ENCODE data around the gene CCDC85C.

The CCDC85C gene

DNA sequence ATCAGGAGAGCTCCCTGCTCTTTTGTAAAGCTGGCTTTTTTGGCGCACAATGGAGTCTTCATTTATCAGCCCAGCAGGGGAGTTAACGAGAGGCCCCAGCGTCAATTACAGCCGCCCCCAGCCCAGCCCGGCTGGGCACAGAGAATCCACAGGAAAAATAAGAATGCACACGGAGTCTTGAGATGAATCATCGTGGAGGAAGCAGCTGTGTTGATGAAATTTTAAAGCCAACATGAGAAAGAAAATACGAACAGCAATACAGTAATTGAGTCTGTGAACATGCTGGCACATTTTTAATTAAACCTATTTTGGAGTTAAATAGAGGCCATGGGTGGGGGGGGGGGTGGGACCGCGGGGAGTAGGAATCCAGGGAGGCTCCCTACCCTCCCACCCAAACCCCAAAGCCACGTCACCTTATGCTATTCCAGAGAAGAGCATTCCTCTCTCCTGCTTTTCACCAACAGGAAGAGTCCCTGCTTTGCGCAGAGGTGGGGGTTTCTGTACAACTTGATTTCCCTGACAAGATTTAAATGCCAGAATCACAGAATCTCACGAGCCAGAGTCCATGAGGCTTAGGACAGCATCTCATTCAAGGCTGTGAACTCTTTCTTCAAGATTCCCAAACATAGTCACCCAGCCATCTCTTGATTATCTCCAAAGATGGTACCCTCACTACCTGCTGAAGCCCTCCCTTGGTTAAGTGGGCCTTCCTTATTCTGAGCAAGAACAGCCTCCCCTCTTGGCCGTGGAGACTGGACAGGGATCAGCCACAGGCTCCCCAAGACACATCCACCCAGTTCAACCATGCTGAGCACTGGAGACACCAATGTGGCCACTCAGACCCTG lies 72.5 kb downstream of the CCDC85C start:
- H3K9me3 ChIP-seq (ENCODE audit: low read length): no peaks in the 10 kb centered on the region
- H2AFZ ChIP-seq (ENCODE audit: low read depth, low read length): no peak overlapping the region
- no peaks in the 10 kb centered on the region for H3K27me3 ChIP-seq (ENCODE audit: insufficient read depth, low read length)
- peaks cover 65% of the 10 kb centered on the region for H3K4me1 ChIP-seq (ENCODE audit: insufficient read depth, low read length)
- H3K36me3 ChIP-seq (ENCODE audit: insufficient read depth, low read length): no peaks in the 10 kb centered on the region
- no peak overlapping the region for H3K4me3 ChIP-seq (ENCODE audit: low read length)

DNA sequence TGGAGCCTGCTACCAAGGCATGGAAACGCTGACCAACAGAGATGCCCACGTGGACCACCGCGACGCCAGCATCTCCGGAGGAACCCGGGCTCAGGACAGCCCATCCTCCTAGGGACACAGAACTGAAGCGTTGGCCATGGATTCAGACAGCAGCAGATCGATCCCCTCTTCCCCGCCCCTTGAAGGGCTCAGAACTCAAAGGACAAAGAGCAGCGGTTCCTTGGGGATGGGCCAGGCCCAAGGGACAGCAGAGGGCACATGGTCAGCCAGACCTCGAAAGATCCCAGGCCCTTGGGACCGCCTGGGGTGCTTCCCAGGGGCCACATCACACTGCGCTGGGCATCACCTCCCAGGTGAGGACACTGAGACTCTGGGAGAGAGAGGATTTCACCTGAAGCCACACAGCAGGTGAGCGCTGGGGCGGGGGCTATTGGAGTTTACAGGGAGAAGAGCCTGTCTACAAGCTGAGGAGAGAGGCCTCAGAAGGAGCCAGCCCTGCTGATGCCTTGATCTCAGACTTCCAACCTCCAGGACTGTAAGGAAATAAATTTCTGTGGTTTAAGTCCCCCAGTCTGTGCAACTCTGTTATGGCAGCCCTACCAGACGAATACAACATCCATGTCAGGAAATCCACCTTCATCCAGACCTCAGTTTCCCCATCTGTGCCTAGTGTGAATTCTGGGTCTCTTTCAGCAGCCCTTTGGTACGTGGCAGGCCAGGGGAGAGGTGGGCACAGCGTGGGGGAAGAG lies 73.4 kb downstream of the CCDC85C start:
- no peaks in the 10 kb centered on the region for H3K36me3 ChIP-seq (ENCODE audit: insufficient read depth, low read length)
- no peaks in the 10 kb centered on the region for H3K9me3 ChIP-seq (ENCODE audit: low read length)
- no peak overlapping the region for H2AFZ ChIP-seq (ENCODE audit: low read depth, low read length)
- H3K4me3 ChIP-seq (ENCODE audit: low read length): no peak overlapping the region
- H3K4me1 ChIP-seq (ENCODE audit: insufficient read depth, low read length): peaks cover 56% of the 10 kb centered on the region
- no peaks in the 10 kb centered on the region for H3K27me3 ChIP-seq (ENCODE audit: insufficient read depth, low read length)

DNA sequence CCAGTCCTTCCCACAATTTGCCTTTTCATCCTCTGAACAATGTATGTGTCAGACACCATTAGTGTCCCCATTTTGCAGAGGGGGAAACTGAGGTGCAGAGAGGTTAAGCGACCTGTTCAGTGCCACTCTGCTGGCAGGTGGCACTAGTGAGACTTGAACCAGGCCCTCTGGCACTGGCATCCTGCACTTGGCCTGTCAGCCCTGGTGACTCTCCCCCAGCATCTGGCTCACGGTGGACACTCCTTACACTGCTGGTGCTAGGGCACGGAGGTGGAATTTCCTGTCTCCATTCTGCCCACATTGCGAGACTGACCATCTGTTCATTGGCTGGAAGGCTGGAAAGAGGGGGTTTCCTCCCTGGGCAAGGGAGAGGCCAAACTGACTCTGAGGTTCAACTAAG lies 74.1 kb downstream of the CCDC85C start:
- peaks cover 55% of the 10 kb centered on the region for H3K4me1 ChIP-seq (ENCODE audit: insufficient read depth, low read length)
- H3K27me3 ChIP-seq (ENCODE audit: insufficient read depth, low read length): no peaks in the 10 kb centered on the region
- H3K4me3 ChIP-seq (ENCODE audit: low read length): no peak overlapping the region
- no peak overlapping the region for H2AFZ ChIP-seq (ENCODE audit: low read depth, low read length)
- H3K36me3 ChIP-seq (ENCODE audit: insufficient read depth, low read length): no peaks in the 10 kb centered on the region
- H3K9me3 ChIP-seq (ENCODE audit: low read length): no peaks in the 10 kb centered on the region

DNA sequence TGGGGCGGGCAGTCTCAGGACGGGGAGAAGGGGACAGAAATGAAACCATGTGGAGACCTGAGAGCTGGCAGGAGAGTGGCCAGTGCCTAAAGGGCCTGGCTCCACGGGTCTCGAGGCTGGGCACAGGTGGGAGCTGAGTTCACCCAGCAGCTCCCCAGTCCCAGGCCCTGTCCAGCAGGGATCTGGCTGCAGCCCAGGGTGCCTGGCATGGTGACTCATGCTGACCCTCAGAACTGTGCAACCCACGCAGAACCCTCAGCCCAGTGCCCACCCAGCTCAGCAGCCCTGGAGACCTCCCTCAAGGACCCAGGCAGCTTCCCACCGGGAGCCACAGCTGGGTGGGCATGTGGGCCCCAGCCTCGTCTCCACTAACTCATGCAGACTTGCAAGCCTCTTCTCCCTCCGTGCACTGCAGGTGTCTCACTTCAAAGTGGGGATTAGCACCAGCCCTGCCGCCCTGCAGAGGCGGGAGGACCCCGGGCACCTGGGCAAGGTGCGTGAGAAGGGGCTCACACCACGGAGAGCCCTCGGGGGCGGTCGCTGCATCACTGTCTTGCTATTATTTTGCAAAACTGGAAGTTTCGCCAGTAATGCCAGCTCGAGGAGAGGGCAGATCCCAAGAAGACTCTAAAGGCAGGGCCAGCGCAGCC lies 76.5 kb downstream of the CCDC85C start:
- no peak overlapping the region for H2AFZ ChIP-seq (ENCODE audit: low read depth, low read length)

DNA sequence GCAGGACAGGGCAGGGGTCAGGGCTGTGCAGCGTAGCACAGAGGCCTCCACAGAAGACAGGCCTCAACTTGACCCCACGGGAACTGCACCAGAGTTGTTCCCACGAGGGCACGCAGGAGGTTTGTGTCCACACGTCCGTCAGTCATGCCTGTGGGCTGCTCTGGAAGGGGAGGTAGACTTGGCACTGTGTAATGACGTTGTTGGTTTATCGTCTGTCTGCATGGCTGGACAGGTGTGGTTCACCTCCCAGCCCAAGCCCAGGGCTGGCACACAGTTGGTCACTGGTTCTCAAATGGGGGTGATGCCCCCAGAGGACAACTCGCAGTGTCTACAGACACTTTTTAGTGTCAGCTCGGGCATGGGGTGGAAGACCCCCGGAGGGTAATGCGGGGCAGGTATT lies 77.0 kb downstream of the CCDC85C start:
- no peaks in the 10 kb centered on the region for H3K9me3 ChIP-seq (ENCODE audit: low read length)
- no peaks in the 10 kb centered on the region for H3K27me3 ChIP-seq (ENCODE audit: insufficient read depth, low read length)
- H3K4me1 ChIP-seq (ENCODE audit: insufficient read depth, low read length): peaks cover 55% of the 10 kb centered on the region
- no peaks in the 10 kb centered on the region for H3K36me3 ChIP-seq (ENCODE audit: insufficient read depth, low read length)
- no peak overlapping the region for H2AFZ ChIP-seq (ENCODE audit: low read depth, low read length)
- no peak overlapping the region for H3K4me3 ChIP-seq (ENCODE audit: low read length)

More for the DNA sequence above, 76.5 kb downstream of the CCDC85C start:
- Histone ChIP-seq H3K27me3 (ENCODE audit: insufficient read depth, low read length) (no peaks in the 10 kb centered on the region), H3K4me1 (ENCODE audit: insufficient read depth, low read length) (peaks cover 55% of the 10 kb centered on the region), H3K4me3 (ENCODE audit: low read length) (no peak overlapping the region), H3K9me3 (ENCODE audit: low read length) (no peaks in the 10 kb centered on the region), H3K36me3 (ENCODE audit: insufficient read depth, low read length) (no peaks in the 10 kb centered on the region)

DNA sequence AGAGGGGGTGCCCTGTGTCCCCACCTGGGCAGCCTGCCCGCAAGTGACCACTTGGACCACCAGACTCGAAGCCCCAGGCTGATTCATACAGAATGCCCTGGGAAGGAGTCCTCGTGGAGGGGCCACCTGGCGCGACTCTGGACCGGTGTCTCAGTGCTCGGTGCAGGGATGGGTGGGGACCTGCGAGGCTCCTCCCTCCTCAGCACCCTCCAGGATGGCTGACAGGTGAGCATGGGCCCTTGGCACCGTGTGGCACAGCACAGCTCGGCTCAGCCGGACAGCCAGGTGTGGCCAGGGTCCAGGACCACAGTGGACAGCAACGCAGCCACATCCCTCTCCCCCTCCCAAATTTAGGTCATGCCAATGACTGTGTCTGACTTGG lies 78.3 kb downstream of the CCDC85C start:
- Histone ChIP-seq H3K4me1 (ENCODE audit: insufficient read depth, low read length) (peaks cover 45% of the 10 kb centered on the region), H2AFZ (ENCODE audit: low read depth, low read length) (no peak overlapping the region), H3K9me3 (ENCODE audit: low read length) (no peaks in the 10 kb centered on the region), H3K36me3 (ENCODE audit: insufficient read depth, low read length) (peaks cover 4% of the 10 kb centered on the region), H3K27me3 (ENCODE audit: insufficient read depth, low read length) (no peaks in the 10 kb centered on the region), H3K4me3 (ENCODE audit: low read length) (no peak overlapping the region)

DNA sequence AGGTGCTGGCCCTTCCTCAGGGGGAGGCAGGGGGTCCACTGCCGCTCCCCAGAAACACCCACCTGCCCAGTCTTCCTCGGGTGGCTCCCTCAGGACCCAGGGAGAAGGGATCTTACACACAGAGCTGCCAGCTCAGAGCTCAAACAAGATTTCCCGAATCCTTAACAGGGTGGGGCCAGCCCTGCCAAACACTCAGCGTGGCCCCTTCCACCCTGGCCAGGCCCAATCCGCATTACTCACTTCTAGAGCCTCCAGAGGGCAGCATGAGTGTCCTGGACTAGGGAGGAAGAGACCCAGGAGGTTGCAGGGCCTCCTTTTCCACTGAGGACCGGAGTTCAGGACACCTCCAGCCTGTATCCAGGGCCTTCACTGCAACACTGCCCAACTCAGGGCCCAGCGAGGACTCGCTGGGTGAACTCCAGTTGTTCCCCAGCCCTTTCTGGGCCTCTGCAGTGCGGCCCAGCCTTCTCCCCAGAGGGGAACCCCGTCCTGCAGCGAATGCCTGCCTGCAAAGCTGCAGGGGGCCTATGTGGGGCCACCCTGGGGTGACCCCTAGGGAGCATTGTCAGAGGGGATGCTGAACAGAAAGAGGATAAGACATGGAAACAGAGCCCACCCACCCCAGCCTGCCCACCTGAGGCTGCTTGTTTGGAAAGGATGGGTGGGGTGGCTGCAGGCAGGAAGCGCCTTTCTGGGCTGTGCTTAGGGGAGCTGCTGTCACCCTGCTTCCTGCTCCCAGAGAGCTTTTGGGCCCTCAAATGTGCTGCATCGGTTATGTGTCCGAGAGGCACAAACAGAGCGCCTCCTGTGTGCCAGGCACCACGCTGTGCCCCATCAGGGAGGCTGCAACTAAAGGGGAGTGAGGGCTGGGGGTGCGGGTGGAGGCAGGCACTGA lies 79.0 kb downstream of the CCDC85C start:
- Histone ChIP-seq H3K27me3 (ENCODE audit: insufficient read depth, low read length) (no peaks in the 10 kb centered on the region), H3K4me3 (ENCODE audit: low read length) (no peak overlapping the region), H2AFZ (ENCODE audit: low read depth, low read length) (no peak overlapping the region), H3K4me1 (ENCODE audit: insufficient read depth, low read length) (peaks cover 38% of the 10 kb centered on the region), H3K36me3 (ENCODE audit: insufficient read depth, low read length) (peaks cover 5% of the 10 kb centered on the region), H3K9me3 (ENCODE audit: low read length) (no peaks in the 10 kb centered on the region)

DNA sequence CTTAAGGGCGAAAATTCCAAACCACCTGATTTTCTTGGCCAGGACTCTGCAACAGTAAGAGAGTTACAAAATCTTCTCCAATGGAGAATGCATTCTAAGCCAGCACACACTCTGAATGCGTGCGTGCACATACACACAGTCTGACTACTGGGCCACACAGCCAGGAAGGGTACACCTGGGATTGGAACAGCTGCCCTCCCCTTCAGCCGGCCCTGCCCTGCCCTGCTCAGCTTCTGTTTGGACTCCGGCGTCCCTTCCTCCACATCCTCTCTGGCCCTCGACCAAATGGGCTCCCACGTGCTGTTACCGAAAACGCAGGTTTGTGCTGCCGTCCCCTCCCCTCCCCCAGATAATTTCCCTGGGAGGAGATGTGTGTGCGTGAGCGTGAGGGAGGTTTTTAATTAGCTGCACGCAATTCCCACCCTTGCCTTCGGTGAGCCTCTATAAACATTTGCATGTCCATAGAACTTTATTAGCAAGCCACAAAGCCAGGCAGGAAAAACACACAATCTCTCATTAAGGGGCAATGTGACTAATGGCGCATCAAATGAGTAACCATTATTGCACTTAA lies 79.8 kb downstream of the CCDC85C start:
- H3K4me3 ChIP-seq (ENCODE audit: low read length): no peak overlapping the region
- H3K4me1 ChIP-seq (ENCODE audit: insufficient read depth, low read length): peaks cover 35% of the 10 kb centered on the region
- no peaks in the 10 kb centered on the region for H3K27me3 ChIP-seq (ENCODE audit: insufficient read depth, low read length)
- no peak overlapping the region for H2AFZ ChIP-seq (ENCODE audit: low read depth, low read length)
- peaks cover 9% of the 10 kb centered on the region for H3K36me3 ChIP-seq (ENCODE audit: insufficient read depth, low read length)
- H3K9me3 ChIP-seq (ENCODE audit: low read length): no peaks in the 10 kb centered on the region

DNA sequence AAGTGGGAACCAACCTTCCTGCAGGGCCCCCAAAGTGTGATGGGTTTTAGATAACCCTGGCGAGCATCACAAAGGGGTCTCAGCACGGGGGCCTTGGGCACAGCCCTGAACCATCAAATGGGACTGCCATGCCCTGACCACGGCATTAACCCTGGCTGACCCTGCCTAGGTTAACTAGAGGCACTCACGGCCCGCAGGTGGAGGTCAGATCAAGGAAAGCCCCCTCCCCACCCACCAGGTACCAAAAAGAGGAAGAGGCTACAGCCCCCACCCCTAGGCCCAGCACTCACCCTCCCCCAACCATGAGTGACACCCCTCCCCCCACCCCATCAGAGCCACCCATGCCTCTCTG lies 80.3 kb downstream of the CCDC85C start:
- Histone ChIP-seq H3K9me3 (ENCODE audit: low read length) (no peaks in the 10 kb centered on the region), H3K4me1 (ENCODE audit: insufficient read depth, low read length) (peaks cover 35% of the 10 kb centered on the region), H3K27me3 (ENCODE audit: insufficient read depth, low read length) (no peaks in the 10 kb centered on the region), H3K4me3 (ENCODE audit: low read length) (no peak overlapping the region), H3K36me3 (ENCODE audit: insufficient read depth, low read length) (peaks cover 9% of the 10 kb centered on the region), H2AFZ (ENCODE audit: low read depth, low read length) (no peak overlapping the region)

DNA sequence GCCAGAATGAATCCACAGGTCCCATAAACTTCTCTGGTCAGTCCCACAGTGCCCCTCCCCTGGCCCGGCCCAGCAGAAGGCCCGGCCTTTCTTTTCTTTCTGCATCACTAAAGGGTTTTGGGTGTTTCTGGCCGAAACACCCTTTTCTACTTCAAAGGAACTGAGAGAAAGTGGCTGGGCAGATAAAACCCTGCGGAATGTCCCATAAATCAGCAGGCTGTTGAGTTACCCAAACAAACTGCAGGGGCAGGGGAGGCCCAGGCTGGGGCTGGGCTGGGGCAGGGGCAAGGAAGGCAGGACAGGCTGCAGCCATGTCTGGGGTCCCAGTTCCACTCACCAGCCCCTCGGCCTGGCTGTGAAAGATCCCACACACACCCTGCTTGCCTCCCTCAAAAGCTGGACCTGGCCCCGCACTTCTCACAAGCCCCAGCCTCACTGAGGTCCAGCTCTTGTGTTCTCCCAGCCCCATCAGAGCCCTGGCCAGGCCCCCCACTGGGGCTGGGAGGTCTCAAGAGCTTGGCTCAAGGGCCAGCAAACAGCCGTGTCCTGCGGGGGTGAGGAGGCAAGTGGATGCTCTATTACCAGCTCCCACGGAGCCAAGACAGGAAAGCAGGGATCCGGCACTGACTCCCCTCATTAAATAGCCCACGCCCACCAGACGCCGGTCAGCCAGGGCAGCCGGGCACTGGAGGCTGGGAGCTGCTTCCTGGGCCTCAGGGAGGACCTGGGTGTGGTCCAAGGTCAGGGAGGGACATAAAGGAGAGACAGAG lies 80.9 kb downstream of the CCDC85C start:
- peaks cover 9% of the 10 kb centered on the region for H3K36me3 ChIP-seq (ENCODE audit: insufficient read depth, low read length)
- H3K9me3 ChIP-seq (ENCODE audit: low read length): no peaks in the 10 kb centered on the region
- H3K4me1 ChIP-seq (ENCODE audit: insufficient read depth, low read length): peaks cover 35% of the 10 kb centered on the region
- H3K4me3 ChIP-seq (ENCODE audit: low read length): no peak overlapping the region
- H2AFZ ChIP-seq (ENCODE audit: low read depth, low read length): no peak overlapping the region
- H3K27me3 ChIP-seq (ENCODE audit: insufficient read depth, low read length): no peaks in the 10 kb centered on the region

DNA sequence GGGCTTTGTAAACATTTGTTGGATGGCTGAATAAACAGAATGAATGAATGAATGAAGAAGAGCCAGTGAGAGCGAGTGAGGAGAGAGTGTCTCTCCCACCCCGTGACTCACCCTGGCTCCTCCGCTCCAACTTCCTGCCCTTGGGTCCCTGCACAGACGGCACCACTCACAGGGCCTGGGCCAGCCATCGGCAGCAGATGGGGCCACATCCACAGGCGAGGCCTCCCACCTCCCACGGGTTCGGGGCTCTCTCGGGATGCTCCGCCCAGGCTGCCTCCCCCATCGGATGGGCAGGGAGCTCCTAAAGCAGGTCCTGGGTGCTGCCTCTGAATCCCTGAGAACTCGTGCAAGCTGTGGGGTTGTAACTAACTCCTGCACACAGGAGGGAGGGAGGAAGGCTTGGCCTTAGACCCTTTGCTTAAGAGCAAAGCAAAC lies 81.5 kb downstream of the CCDC85C start:
- Histone ChIP-seq H3K9me3 (ENCODE audit: low read length) (no peaks in the 10 kb centered on the region), H3K4me3 (ENCODE audit: low read length) (no peak overlapping the region), H2AFZ (ENCODE audit: low read depth, low read length) (no peak overlapping the region), H3K27me3 (ENCODE audit: insufficient read depth, low read length) (no peaks in the 10 kb centered on the region), H3K36me3 (ENCODE audit: insufficient read depth, low read length) (peaks cover 9% of the 10 kb centered on the region), H3K4me1 (ENCODE audit: insufficient read depth, low read length) (peaks cover 35% of the 10 kb centered on the region)

DNA sequence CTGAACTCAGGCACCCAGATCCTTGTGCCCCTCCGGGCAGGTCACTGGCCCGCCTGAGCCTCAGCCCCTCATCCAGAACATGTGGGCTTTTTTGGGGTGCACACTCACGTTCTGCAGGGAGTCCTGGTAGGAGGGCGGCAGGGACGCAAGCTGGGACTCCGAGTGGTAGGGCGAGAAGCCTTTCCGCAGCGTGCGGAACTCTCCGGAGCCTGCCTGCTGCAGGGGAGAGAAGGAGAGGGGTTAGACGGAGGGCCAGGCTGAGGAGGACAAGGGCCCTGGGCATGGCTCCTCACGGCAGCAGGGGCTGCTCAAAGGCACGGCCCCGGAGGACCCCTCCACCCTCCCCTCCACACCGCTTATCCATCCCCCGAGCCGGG lies 82.0 kb downstream of the CCDC85C start:
- H3K4me3 ChIP-seq (ENCODE audit: low read length): no peak overlapping the region
- peaks cover 9% of the 10 kb centered on the region for H3K36me3 ChIP-seq (ENCODE audit: insufficient read depth, low read length)
- H3K4me1 ChIP-seq (ENCODE audit: insufficient read depth, low read length): peaks cover 35% of the 10 kb centered on the region
- no peaks in the 10 kb centered on the region for H3K9me3 ChIP-seq (ENCODE audit: low read length)
- H3K27me3 ChIP-seq (ENCODE audit: insufficient read depth, low read length): no peaks in the 10 kb centered on the region
- H2AFZ ChIP-seq (ENCODE audit: low read depth, low read length): no peak overlapping the region
